ENCODE results near the gene CTSF.

DNA sequence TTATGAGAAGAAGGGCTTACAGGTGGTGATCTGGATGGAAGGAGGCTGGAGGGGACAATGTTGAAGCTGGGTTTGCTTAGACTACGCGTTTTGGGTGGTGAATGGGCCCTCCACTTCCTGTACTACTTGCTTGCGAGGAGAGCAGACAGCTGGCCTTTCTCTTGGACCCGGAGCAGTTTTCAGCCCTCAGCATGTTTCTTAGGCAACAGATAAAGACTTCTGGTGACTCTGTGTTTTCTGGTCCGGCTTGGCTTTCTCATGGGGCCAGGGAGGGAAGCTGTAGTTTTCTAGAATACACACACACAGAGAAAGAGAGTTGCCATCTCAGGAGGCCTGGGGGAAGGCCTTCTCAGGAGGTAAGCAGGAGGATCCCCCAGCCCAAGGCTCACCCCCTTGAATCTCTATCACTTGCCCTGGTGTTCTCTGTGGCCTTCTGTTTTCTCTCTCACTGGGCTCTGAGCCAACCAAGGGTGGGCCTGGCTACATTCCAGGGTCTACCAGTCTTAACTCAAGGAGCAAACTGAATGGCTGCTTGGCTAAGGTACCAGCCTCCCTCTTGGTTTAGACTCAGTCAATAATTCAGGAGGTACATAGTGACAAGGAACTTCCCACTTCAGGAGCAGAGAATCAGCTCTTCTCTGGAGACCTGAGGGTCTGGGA, 27.0 kb upstream of the CTSF start:
- TF ChIP-seq POLR2AphosphoS5 (IDR thresholded peaks at IDR 0.05) (no peak), POLR2A (IDR thresholded peaks at IDR 0.05) (no peak)
- TF ChIP-seq, protein P1, sequence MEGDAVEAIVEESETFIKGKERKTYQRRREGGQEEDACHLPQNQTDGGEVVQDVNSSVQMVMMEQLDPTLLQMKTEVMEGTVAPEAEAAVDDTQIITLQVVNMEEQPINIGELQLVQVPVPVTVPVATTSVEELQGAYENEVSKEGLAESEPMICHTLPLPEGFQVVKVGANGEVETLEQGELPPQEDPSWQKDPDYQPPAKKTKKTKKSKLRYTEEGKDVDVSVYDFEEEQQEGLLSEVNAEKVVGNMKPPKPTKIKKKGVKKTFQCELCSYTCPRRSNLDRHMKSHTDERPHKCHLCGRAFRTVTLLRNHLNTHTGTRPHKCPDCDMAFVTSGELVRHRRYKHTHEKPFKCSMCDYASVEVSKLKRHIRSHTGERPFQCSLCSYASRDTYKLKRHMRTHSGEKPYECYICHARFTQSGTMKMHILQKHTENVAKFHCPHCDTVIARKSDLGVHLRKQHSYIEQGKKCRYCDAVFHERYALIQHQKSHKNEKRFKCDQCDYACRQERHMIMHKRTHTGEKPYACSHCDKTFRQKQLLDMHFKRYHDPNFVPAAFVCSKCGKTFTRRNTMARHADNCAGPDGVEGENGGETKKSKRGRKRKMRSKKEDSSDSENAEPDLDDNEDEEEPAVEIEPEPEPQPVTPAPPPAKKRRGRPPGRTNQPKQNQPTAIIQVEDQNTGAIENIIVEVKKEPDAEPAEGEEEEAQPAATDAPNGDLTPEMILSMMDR (IDR thresholded peaks at IDR 0.05), result no peak

All from suprapubic skin (tissue), 4 donors.